Glutamatergic neuron (in vitro differentiated cells): ENCODE measurements around the gene ANO3. TPM values are rescaled to one million over a fixed set of nuclear protein-coding genes. Genes with fewer than 3 reads are reported as not detected.

Experiments
- DNase-seq: peaks from one replicate; pipeline ENCODE4 v3.0.0; 2022
- H3K27ac Mint-ChIP-seq: one replicate; pipeline ENCODE4 v1.8.0; 2020; ENCODE audit warnings: mild to moderate bottlenecking, mixed read lengths, inconsistent platforms; ENCODE audit not compliant: unreplicated experiment
- H3K27me3 Mint-ChIP-seq: one replicate; pipeline ENCODE4 v1.8.0; 2020; ENCODE audit warnings: mild to moderate bottlenecking, moderate library complexity, mixed read lengths, inconsistent platforms; ENCODE audit not compliant: unreplicated experiment
- H3K36me3 Mint-ChIP-seq: one replicate; pipeline ENCODE4 v1.8.0; 2020; ENCODE audit warnings: mild to moderate bottlenecking, mixed read lengths, inconsistent platforms; ENCODE audit not compliant: unreplicated experiment
- H3K4me1 Mint-ChIP-seq: one replicate; pipeline ENCODE4 v1.8.0; 2020; ENCODE audit warnings: mild to moderate bottlenecking, low read depth, mixed read lengths, inconsistent platforms; ENCODE audit not compliant: unreplicated experiment
- H3K4me3 Mint-ChIP-seq: one replicate; pipeline ENCODE4 v1.8.0; 2020; ENCODE audit warnings: mild to moderate bottlenecking, mixed read lengths, inconsistent platforms; ENCODE audit not compliant: unreplicated experiment
- H3K9me3 Mint-ChIP-seq: one replicate; pipeline ENCODE4 v1.8.0; 2020; ENCODE audit warnings: mild to moderate bottlenecking, moderate library complexity, mixed read lengths, inconsistent platforms; ENCODE audit not compliant: unreplicated experiment
- CTCF ChIP-seq: fragments of 200-600 bp; sonication (generic); IDR thresholded peaks from one replicate; pipeline ENCODE4 v1.5.0; 2021; ENCODE audit not compliant: partially characterized antibody, unreplicated experiment
- total RNA-seq: library from RNA; stranded (reverse); fragmentation: NEBNext Ultra II Directional; extraction: Animal tissue kit (Norgen Biotek cat#: 25700); gene quantifications from one replicate; pipeline ENCODE4 v1.2.1, GENCODE V29; 2021; ENCODE audit not compliant: unreplicated experiment

The ANO3 gene
- total RNA-seq, 1 donor from 2014 or later = 12.8 TPM

- no peak for TF ChIP-seq CTCF
- Mint-ChIP-seq H3K9me3 (peaks cover 6% of the 10 kb centered on the region), H3K36me3 (peaks cover 19% of the 10 kb centered on the region)
Measured at GRCh38 chr11:26490546-26490945, 158.6 kb downstream of the ANO3 start.

GRCh38 chr11:26493616-26494015 lies 161.7 kb downstream of the ANO3 start:
- H3K27me3 Mint-ChIP-seq = peaks cover 3% of the 10 kb centered on the region
- H3K4me1 Mint-ChIP-seq = peaks cover 16% of the 10 kb centered on the region
- peak overlapping the region; percentile 58 for H3K4me3 Mint-ChIP-seq
- TF ChIP-seq CTCF = no peak
- H3K9me3 Mint-ChIP-seq = no peaks in the 10 kb centered on the region
- peaks cover 7% of the 10 kb centered on the region for H3K36me3 Mint-ChIP-seq
- peak overlapping the region; percentile 38 for H3K27ac Mint-ChIP-seq
- DNase-seq = peak; percentile 65

More at GRCh38 chr11:26490546-26490945, 158.6 kb downstream of the ANO3 start:
- H3K4me3 Mint-ChIP-seq = no peak overlapping the region
- peaks cover 16% of the 10 kb centered on the region for H3K4me1 Mint-ChIP-seq
- no peak overlapping the region for H3K27ac Mint-ChIP-seq
- DNase-seq = no peak
- peaks cover 3% of the 10 kb centered on the region for H3K27me3 Mint-ChIP-seq

DNA sequence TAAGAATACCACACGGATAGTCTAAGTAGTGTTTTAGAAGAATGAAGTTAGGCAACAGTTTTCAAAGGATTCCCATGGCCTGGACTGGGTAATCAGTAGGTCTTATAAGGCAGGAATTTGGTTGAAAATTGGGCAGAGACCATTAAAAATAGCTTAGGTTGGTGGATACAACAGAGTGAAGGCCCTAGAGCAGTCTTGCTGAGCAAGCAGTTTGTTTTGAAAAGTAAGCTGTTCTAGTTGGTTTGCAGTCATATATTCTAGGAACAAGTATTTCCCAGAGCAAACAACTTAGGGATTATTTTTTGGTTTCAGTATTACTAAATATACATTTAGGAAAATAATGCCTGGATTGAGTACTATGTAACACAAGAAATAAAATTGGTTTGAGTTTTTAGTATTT lies 175.3 kb downstream of the ANO3 start:
- H3K4me1 Mint-ChIP-seq = peaks cover 3% of the 10 kb centered on the region

GRCh38 chr11:26510164-26510563 lies 178.2 kb downstream of the ANO3 start:
- no peaks in the 10 kb centered on the region for H3K27me3 Mint-ChIP-seq
- H3K27ac Mint-ChIP-seq = no peak overlapping the region
- H3K4me1 Mint-ChIP-seq = peaks cover 5% of the 10 kb centered on the region
- H3K36me3 Mint-ChIP-seq = peaks cover 3% of the 10 kb centered on the region
- no peak for TF ChIP-seq CTCF
- H3K9me3 Mint-ChIP-seq = no peaks in the 10 kb centered on the region
- no peak for DNase-seq
- H3K4me3 Mint-ChIP-seq = no peak overlapping the region

More for the DNA sequence above, 175.3 kb downstream of the ANO3 start:
- no peak for TF ChIP-seq CTCF
- DNase-seq = no peak
- Mint-ChIP-seq H3K27ac (no peak overlapping the region), H3K36me3 (peaks cover 4% of the 10 kb centered on the region), H3K4me3 (no peak overlapping the region), H3K9me3 (peaks cover 1% of the 10 kb centered on the region), H3K27me3 (no peaks in the 10 kb centered on the region)

- Mint-ChIP-seq H3K9me3 (no peaks in the 10 kb centered on the region), H3K4me3 (no peak overlapping the region), H3K36me3 (no peaks in the 10 kb centered on the region), H3K27me3 (no peaks in the 10 kb centered on the region), H3K27ac (no peak overlapping the region), H3K4me1 (peaks cover 5% of the 10 kb centered on the region)
- DNase-seq = no peak
- no peak for TF ChIP-seq CTCF
Measured at GRCh38 chr11:26510756-26511155, 178.8 kb downstream of the ANO3 start.
